ENCODE measurements around the gene CDC7.
A peak's percentile ranks its signal among the peaks of the same experiment; 100 is the strongest.
"Not testable (repeated sequence)": the region's sequence is repeated elsewhere in the genome, so short reads cannot be mapped to it uniquely, and the experiment has no call there.

Gene CDC7

DNA sequence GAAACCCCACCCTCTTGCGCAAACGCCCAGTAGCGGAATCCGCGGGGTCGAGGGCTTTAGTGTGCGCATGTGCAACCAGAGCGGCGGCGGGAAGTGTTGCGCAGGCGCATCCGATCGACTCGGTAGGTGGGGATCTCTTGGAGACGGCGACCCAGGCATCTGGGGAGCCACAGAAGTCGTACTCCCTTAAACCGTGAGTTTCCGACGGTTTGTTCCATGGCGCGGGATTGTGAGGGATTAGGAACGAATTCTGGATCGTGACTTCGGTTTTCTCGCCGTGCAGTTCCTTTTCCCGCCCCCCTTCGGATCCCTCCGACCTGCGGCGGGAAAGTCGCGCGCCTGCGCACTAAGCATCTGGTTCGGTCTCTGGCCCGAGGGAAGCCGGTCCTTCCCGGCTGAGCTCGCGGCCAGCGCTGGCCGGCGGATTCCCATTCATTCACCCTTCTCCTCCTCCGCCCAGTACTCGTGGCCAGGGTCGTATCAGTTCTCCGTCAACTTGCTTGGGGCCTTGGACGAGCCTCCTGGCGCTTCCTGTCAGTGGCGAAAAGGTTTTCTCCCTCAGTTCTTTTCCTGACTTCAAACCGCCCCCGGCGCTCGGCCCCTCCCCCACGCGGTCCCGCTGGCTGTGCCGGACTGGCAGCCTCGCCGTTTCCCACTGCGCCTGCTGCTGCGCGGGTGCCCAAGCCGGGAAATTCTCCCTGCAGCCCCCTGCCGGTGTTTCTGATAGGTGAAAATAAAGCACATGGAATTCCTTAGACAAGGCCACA, at the start of gene CDC7:
Gene CDC7, plus strand, starts transcription at position 96 of the 767 bp plus-strand sequence. CDS start 866 bp downstream, outside the sequence.
- peak; percentile 84 to 93 for DNase-seq

DNA sequence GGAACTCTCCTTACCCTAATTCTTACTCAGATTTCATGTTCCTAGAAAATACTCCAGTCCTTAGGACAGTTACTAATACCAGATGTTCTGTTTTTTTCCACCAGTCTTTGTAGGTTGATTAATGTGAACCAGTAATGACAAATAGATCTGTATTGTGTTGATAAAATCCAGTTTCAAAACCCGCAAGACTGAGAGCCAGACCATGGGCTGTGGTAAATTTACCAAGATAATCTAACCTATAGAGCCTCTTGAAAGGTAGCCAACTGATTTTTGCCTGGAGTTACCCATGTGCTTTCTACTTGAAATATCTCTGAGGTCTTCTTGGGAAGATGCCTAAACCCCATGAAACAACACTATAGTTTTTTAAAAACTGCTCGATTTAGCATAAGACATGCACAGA, 46.5 kb upstream of the CDC7 start:
- no peak for DNase-seq

DNA sequence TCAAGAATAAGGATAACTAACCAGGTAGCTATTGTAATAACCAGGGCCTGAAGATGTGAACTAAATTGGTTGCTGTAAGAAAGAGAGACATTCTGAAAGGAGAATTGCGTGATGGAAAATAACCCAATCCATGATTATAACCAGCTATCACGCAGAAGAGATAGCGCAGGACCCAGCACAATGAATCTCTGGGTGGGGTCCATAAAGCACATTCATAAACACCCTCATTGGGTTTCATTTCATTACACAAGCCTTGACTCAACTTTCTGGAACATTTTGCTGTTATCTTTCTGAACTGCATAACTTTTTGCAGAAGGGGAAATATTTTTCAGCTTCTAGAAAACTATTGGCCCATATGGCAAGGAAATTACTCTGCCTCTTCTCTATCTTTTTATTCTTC, 45.3 kb upstream of the CDC7 start:
- no peak for DNase-seq

DNA sequence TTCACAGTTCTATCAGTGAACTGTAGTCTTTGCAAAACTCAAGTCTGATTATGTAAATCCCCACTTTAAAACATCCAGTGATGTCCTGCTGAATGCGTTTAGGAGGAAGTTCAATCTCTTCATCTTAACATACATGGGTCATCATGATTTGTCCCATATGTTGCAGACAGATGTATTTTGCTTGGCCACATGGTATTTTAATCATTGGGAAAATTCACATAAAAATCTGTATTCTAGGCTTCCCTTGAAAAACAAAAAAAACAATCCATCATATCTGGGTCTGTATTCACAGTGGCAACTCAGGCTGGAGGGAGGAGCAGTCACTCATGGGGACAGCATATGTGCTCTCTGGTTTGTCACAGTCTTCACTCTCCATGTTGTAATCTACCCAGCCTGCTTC, 44.8 kb upstream of the CDC7 start:
- no peak for DNase-seq

DNA sequence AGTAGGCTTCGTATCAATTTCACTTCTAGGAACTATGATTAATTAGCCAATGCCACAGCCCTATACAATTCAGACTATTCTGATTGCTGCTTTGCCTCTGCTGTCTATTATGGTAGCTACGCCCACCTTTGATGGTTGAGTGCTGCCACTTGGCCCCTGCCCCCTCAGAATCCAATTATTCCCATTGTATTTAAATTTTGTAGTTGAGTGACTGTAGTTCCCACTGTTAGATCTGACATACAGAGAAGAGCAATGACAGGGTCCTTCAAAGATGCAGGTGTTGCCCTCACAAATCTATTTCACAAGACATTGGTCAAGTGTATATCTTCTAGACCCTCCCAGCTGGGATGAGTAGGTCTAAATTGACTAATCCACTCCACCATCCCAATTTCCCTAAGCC, 35.3 kb upstream of the CDC7 start:
- not testable (repeated sequence) for DNase-seq

DNA sequence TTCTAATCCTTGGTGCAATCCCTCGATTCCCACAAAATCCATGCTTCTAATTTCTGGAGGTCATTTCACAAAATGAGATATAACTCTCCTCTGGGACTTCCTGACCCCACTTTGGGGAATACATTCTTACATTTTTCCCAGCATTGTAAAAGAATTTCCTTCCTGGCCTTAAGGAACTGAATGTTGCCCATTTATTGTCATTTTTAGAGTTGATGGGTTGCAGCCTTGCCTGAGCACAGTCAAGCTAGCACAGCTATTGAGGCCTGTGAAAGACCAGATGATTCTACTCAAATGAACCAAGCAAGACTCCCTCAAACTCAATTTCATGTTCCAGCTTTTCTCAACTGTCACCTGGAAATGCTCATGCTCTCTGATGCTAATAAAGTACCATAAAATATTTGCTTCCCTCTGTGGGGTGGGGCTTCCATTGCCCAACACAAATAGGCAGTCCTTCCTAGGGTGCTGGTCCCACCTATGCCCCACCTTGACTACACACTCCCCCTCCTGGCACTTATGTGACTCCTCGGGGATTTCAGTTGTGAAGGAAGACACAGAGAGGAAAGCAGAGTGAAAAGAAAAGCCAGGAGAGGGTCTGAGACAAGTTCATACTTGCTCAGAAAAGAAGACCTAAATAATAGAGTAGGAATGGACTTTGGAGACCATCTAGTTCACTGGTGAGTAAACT, 24.0 kb upstream of the CDC7 start:
- DNase-seq: no peak

DNA sequence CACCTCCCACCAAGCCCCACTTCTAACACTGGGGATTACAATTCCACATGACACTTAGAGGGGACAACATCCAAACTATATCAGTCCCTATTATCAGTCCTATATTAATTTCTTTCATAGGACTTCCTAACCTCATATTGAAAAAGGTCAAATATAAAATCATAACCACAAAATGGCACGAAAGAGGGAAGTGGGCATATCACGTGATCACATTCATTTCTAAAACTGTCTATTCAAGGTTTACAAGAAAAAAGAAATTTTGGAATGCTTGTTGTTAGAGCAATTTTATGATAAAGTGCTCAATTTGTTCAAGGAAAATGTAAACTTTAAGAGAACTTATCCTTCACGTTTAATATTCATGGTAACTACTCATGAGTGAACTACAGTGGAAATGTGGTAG, 13.2 kb upstream of the CDC7 start:
- no peak for DNase-seq

DNA sequence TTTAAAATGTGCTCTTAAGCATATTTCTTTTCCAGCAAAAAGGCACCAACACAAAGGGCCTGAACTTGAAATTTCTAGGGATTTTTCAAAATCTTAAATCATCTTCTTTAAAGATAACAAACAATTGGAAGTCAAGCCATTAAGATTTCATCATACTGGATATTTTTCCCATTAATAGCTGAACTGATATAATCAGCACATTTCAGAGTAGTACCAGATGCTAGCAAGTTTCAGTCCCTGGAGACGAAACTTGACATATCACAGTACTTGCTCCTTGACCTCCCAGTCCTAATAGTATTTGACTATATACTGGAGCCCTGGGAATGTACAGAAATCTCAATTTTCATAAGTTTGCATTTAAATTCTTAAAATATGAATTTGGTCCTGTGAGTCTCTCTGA, 10.2 kb upstream of the CDC7 start:
- no peak for DNase-seq

DNA sequence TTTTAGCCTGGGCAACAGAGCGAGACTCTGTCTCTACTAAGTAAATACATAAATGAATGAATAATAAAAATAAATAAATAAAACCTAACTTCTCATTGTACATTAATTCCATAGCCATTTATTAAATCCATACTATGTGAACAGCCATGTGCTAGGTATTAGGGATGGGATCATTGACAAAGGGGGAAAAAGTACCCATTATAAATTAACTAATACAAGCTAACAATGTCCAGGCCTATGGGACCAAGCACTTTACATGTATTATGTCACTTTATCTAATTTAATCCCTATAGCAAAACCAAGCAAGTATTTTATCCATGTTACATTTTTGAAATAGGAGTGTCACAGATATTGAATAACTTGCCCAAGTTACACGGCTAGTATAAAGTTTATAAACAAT, 2.6 kb upstream of the CDC7 start:
- no peak for DNase-seq

DNA sequence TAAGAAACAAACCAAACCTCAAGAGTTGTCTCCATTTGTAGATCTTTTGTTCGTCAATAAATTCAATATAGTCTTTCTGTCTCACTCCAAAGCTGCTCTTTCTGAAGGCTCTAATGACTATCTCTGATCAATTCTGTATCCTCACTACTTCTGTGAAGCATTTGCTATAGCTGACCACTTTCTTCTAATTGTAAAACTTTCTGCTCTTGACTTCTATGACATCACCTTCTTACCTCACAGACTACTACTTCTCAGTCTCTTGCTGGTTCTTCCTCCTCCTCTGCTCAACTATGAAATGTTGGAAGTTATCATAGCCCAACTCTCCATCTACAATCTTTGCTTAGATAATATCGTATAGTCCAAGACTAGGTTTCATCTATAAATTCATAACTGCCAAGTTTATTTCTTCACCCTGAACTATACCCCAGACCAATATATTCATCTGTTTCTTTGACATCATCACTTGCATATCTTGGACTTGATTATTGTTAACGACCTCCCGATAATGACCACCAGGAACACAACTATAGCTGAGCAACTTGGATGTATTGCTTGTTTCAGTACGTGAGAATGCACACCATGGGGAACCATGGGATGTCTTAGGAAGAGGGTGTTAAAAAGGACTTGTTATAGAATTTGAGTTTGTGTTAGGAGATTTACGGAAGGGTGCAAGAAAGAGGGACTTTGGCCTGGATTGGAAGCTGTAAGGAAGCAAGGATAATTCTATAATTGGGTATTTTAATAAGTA, 2.0 kb upstream of the CDC7 start:
- DNase-seq: no peak

DNA sequence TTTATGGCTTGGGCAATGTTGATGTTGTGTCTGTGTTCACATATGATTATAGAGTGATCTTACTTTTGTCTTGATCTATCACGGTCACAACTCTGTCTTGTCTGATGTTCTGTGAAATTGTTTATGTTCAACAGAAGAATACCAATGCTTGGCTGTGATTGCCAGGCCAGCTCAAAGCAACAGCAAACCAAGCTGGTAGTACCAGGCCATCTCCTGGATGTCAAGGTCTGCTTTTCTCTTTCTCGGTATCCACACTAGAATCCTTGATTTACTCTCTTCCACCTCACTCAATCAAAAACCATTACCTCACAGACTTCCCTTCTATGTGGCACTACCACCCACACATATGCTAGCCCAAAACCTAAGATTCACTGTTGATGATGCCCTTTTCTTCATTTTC, 1.3 kb upstream of the CDC7 start:
- no peak for DNase-seq

DNA sequence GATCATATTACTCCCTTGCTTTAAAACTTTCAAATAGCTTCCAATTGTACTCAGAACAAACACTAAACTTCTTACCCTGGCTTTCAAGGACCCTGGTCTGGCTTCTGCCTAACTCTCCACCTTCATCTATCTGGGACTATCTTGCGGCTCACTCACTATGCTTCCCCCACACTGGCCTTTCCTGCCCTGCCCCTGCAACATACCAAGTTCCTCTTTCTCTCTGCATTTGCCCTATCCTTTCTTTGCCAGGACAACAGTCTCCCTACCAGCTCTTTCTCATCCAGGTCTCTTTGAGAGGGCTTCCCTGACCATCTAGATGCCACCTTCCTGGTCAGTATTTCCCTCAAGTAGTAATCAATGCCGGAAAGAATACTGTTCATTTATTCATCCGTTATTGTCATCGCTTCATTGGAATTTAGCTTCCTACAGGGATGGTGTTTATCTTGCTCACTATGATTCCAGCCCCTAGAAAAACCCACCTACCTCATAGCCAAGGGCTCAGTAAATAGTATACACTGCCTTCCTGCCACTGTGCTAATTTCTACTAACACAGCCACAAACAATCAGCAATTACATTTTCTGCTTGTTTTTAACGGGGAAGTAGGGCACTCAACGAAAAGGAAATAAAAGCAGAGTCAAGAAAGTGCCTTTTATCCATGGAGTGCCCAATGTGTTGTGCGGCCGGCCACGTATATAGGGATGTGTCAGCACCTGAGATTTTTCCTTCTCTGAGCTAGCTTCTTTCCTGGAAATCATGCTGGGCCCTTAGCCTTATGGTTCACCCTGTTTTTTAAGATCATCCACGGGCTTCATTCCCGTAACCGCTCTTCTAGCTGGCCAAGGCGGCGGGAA, 521 bp upstream of the CDC7 start:
- DNase-seq: no peak

DNA sequence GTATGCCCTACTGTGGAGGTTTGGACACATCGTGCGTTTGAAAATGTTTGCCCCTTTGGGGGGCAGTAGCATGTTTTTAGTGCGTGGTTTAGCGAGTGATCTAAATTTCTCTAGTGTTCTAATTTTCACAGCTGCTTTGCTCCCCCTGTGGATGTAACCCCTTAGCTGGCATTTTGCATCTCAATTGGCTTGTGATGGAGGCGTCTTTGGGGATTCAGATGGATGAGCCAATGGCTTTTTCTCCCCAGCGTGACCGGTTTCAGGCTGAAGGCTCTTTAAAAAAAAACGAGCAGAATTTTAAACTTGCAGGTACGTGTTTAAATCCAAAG, 836 bp downstream of the CDC7 start:
- DNase-seq: no peak

DNA sequence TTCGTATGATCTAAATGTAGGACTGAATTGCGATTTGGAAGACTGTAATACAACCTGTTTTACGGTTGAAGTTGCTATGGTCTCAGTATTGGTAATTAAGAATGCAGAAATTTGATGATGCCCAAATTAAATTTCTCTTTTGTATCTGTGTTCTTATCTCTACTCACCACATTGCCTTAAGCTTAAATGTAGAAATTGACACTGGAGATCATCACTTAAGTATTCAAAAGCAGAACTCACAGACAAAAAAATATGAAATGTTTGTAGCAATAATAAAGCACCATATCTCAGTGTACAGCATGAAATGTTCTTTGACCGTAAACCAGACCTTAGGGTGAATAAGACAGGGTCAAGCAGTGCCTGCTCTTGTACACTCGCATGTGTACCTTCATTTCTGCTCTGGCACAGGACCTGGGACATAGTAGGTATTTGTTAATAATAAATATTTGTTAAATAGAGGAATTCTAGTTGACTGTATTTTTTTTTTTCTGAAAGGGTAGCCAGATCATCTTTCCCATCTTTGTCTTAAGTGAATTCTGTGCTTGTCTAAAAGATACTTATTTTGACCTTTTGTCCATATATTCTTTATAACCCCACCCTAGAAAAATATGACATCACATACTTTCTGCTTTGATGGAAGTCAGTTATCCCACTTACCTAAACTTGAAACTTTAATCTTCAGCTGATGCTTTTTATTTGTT, 1.5 kb downstream of the CDC7 start:
- no peak for DNase-seq

DNA sequence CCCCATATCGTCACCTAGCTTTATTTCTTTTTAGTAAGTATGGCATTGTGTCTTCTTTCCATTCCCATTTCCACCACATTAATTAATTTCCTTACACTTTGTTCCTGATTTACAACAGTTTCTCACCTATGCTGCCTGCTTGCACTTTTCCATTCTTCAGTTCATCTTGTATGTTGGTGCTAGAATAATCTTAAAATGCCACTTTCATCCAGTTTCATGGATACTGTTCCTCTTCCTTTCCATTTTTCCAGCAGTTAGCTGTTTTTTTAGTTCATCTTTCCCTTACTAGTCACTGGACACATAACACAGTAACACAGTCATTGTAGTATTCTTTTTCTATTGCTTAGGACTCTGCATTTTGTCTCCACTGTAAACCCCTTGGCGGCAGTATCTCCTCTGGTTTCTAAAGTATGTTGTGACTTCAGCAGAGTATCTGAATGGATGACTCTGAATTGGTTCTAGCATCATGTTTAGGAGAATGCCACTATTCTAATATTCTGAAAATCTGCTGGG, 2.1 kb downstream of the CDC7 start:
- no peak for DNase-seq

DNA sequence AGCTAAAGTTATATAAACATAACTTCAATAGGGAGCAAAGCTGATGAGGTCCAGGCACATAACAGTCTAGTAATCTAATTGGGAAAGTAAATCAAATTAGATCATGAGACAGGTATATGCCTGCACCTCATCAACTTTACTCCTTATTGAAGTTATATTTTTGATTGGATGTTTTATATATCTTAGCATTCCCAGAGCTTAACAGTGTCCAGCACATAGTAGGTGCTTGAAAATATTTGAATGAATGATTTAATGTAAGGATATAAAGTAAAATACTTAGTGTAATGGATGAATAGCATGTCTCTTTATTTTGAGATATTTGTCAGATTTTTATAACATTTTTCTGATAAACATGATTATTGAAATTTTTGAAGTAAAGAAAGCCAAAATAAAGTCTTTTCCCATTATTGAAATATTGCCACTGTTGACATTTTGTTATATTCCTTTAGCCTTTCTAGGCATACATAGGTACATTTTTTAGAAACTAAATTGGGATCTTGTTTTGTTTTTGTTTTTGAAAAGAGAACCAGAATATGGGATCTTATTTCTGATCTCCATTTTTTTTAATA, 2.8 kb downstream of the CDC7 start:
- no peak for DNase-seq

DNA sequence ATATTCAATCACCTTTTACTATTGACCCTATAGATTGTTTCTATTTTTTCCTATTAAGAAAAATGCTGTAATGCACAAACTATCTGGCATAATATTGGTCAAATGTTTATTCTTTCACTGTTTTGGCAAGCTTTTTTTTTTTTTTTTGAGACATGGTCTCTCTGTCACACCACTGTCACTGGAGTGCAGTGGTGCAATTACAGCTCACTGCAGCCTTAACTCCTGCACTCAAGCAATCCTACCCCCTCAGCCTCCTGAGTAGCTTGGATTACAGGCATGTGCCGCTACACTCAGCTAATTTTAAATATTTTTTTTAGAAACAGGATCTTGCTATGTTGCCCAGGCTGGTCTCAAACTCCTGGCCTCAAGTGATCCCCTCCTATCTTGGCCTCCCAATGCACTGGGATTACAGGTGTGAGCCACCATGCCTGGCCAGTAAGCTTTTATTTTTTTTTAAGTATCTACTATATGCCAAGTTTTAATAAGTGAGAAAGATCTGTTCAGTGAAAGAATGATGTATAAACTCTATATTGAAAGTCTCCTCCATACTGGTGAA, 3.4 kb downstream of the CDC7 start:
- DNase-seq: no peak

DNA sequence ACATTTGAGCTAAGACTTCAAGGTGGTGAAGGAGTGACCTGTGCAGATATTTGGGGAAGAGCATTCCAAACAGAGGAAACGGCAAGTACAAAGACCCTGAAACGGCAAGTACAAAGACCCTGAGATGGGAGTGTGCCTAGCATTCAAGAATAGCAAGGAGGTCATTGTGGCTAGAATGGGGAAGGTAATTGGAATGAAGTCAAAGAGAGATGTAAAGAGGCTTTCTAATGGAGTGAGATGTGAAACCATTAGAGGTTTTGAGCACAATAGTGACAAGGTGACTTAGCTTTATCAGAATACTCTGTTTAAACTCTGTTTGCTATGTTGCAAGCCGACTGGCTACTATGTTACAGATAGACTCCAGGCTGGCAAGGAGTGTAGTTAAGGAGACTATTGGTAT, 4.4 kb downstream of the CDC7 start:
- no peak for DNase-seq

DNA sequence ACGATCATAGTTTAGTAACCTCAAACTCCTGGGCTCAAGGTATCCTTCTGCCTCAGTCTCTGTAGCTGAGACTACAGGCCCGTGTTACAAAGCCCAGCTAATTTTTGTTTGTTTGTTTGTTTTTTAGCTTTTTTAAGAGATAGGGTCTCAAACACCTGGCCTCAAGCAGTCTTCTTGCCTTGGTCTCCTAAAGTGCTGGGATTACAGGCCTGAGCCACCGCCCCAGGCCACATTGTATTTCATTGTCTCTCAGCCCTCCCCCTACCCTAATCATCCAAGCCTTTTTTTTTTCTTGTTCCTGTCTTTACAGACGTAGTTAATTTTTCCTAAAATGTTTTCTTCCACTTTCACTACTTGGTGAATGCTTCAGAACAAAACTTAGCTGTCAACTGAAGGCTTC, 5.4 kb downstream of the CDC7 start:
- DNase-seq: no peak

DNA sequence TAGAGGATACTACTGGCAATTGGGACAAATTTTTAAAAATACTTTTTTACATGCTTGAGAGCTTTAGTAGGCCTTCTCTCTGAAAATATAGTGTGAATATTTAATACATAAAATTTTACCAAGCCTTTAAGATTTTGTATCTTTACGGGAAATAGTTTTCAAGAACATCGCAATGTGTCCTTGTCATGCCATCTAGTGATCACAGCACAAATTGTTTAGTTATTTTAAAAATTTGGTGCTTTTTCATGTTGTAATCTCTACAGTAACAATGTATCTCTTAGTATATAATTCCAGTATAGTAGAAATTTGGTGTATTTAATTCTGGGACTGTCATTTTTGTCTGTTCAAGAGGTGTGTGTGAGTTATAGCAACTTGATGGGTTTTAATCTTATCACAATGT, 6.7 kb downstream of the CDC7 start:
- no peak for DNase-seq

DNA sequence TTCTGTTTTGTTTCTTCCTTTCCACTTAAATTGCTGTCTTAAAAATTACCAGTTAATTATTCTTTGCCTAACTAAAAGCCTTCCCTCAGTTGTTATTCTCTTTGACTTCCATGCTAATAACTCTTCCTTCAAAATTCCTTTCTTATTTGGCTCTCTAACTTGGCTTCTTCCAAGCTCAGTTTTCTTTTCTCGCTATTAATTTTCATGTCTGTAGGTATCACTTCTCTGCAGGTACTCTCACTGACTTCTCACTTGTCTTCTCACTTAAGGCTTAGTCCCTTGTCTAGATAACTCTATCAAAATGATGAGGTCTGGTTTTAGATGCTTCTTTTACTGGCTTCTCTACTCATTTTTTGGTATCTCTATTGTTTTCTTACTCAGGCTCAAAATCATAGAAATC, 10.1 kb downstream of the CDC7 start:
- no peak for DNase-seq

DNA sequence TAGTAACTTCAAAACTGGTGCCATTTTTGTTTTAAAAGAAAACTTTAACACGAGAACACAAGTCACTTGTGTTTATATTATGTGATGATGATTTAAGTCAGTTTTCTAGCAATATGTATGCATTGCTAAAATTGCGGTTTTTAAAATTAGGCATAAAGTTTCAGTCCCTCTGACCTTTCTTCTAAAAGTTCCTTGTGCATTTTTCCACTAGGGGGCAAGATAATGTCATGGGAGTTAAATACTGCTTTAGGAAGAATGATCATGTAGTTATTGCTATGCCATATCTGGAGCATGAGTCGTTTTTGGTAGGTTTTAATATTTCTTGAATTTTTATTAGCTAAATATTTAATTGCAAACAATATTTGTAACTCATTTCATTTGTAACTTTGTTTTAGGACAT, 10.7 kb downstream of the CDC7 start:
- no peak for DNase-seq
